Stimulated activated CD4-positive, alpha-beta T cell treated with anti-CD3 and anti-CD28 coated beads, Interleukin-1b, Interleukin-23, amount 100 ng/mL, for 24 hours (primary cell): ENCODE results near the gene FAM193B.
A peak's percentile ranks its signal among the peaks of the same experiment; 100 is the strongest.
"Not testable (repeated sequence)": the region's sequence is repeated elsewhere in the genome, so short reads cannot be mapped to it uniquely, and the experiment has no call there.

Source experiments
- DNase-seq, 4 experiments: peaks; one replicate each; pipeline ENCODE4 v3.0.0-alpha.2; 2020; ENCODE audit warnings: low read depth in 4 of 4, low spot score in 1 of 4

Gene FAM193B

GRCh38 chr5:177578316-177578715, 24.0 kb upstream of the FAM193B start:
- DNase-seq, result no peak

- DNase-seq, result no peak
These were observed 21.8 kb upstream of the FAM193B start for GRCh38 chr5:177576169-177576568.

GRCh38 chr5:177575488-177575887, 21.1 kb upstream of the FAM193B start:
- no peak for DNase-seq

DNA sequence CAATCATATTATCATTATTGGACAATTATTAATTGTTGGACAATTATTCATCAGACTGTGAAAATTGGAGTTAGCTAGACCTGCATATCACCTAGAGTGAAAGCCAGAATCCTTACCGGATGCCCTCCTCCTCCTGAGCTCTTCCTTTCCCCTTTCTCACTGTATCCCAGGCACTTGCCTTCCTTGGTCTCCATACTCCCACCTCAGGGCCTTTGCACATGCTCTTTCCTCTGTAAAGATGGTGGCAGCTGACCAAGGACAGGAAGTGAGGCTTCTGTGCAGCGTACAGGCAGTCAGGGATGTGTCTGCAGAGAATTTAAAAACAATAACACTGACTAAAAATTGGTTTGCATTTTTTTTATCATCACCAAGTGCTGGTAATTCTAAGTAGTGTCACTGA, 15.5 kb upstream of the FAM193B start:
- no peak for DNase-seq

- no peak for DNase-seq
These were observed 14.0 kb upstream of the FAM193B start for GRCh38 chr5:177568326-177568725.

DNA sequence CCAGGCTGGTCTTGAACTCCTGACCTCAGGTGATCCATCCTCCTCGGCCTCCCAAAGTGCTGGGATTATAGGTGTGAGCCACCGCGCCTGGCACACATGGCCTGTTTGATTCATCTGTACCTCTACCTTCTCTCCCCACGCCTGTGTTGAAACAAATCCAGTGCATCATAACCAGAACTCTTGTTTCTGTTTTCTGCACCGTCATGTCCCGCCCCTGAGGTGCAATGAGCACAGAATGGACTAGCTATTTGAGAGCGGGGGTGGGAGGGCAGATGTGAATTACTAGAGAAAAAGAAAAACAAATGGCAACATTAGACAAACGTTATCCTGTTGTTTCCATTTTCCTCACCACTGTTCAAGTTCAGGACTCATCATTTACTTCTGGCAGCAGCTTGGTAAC, 10.7 kb upstream of the FAM193B start:
- no peak for DNase-seq

- not testable (repeated sequence) for DNase-seq
These were observed 5.1 kb upstream of the FAM193B start for GRCh38 chr5:177559446-177559941.

DNA sequence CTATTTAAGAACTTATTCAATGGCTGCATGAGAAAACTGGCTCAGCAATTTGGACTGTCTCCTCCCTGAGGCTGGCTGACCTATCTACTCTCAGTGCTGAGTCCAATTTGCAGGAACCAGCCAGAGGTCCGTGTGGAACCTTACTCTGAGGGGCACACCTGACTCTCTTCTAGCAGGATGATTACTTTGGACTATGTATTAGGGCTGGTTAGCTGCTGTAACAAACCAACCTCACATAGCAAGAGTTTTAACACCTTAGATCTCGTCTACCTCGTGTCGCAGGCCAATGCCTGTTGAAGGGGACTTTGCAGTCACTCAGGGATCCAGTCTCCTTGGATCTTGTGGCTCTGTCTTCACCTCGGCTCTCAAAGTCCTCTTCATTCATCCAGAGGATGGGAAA, 3.4 kb upstream of the FAM193B start:
- no peak for DNase-seq

DNA sequence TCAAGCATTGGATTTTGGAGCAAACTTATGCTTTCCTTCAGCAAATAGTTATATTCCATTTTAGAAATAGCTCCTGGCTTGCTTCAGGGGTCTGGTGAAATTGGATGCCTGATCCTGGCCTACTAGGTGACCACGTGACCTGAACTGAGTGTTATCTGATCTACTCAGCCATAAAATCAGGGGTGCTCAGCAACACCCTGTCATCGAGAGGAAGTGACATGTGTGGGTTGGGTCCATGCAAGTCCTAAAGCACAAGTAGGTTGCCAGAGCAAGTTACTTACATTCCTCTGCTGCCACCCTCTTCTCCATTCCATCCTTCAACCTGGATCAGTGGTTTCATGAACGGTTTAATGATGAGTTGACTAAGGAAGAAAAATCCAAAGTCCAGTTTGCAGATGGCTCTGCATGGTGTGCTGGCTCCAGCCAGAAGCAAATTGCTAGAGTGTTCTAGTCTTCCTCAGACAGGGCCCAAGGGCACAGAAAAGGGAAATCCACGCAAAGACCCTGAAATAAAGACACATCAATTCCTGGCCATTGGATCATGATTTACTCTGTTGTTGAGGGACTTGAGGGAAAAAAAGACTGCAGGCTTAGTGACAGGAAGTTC, 2.8 kb upstream of the FAM193B start:
- no peak for DNase-seq

- no peak for DNase-seq
These were observed 1.3 kb upstream of the FAM193B start for GRCh38 chr5:177555665-177556064.

DNA sequence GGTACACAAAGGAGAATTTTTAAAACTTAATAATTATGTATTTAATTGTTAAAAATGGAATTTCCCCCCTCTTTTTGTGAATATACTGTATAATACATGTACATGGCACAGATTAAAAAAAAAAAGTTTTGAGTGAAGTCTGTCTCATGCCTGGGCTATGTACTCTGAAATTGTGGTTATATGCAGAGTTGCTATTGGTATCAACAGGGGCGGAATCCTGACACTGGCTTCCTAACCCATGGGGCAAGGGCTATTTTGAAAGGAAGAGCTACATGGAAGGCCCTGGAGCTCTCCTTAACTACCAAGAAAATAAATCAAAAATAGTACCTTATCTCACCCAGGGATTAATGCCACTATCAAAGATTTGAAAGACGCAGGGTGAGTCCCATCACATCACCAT, 865 bp upstream of the FAM193B start:
- DNase-seq, result no peak

DNA sequence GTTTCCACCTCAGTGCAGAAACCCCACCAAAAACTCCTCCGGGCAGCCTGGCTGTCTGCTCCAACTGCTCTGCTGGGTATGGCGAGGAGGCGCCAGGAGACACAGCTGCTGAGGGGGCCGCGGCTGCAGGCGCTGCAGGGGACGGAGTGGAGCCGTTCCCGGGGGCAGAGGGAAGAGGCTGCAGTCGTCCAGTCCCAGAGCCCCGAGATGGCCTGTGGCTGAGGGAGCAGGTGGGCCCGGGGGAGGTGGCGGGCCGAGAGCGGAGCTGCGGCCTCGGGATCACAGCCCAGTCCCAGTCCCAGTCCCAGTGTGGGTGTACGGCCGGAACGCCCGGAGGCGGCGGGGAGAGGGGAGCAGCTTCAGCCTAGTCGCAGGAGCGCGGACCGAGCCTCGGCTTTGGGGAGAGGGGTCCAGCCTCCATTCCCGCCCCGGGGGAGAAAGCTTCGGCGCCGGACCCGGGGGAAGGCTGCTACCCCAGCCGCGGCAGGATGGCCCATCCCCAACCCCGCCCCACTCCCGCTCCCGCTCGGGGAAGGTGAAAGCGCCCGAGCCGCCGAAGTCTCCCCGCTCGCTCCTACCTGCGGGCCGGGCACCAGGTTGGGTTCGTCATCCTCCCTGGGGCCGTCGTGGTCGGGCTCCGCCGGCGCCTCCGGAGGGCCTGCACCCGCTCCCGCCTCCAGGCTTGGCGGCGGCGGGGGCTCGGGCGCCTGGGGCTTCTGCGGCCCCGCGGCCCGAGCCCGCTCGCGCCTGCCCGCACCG, 513 bp downstream of the FAM193B start:
- DNase-seq, result peak in 2 of 4 experiments; percentile 16 to 28

GRCh38 chr5:177552839-177553455, 1.4 kb downstream of the FAM193B start:
- DNase-seq, result no peak

DNA sequence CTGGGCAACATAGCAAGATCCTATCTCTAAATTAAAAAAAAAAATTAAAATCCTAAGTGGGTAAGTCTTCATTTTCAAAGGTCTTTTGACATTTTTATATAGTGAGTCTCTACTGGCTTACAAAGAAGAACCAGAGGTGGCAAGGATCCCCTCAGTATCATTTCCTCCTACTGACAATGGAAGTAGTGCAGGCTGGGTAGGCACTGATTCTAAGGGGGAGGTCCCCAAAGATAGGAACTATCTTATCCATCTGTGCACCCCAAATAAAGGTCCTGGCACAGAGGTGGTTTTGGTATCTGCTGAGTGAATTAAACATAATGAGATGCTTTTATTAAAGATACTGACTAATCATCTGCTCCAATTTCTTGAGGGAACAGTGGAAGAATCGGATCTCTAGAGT, 4.2 kb downstream of the FAM193B start:
- DNase-seq, result no peak

GRCh38 chr5:177548495-177548894, 5.9 kb downstream of the FAM193B start:
- DNase-seq, result no peak

DNA sequence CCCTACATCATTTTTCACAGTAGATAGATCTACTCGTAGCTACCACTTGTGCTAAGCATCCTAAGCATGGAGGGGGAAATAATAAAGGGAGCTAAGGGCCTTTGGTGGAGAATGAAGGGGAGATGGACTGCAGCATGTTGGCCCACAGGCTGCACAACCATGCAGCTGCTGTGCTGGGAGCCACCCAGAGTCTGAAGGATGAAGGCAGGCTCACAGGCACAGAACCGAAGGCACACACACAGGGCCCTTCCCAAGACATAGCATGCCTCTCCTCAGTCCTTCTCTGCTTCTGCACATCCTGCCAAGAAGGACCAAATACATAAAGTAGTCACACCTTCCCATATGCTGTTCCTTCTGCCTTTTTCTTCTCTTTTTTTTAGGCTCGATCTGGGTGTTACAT, 6.6 kb downstream of the FAM193B start:
- no peak for DNase-seq

GRCh38 chr5:177546258-177546741, 8.1 kb downstream of the FAM193B start:
- DNase-seq, result no peak

DNA sequence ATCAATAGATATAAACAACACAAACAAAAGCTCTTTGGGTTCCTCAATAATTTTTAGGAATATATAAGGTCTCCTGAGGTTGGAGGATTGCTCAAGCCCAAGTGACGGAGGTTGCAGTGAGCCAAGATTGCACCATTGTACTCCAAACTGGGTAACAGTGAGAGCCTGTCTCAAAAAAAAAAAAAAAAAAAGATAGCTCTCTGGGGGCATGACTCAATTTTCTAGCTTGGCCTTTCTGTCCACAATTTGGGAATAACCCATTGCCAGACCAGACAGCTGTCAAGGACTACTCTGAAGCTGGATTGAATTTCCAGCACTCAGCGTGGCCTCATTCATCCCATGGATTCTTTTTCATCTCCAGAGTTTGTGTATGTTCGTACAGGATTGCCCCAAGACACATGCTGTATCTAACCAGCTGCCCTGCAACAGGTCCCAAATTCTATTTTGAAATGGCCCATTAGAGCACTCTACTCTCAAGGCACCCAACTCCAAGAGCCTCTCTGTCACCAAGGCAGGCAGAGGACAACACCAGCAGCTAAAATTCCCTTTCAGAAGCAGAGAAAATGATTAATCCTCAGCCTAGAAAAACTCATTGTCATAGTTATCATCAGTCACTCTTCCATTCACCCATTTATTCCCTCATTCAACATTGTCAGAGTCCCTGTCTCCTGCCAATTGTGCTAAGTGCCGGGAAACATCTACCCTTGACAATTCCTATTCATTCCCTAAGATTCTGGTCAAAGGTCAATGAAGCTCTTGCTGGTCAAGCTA, 8.7 kb downstream of the FAM193B start:
- no peak for DNase-seq

GRCh38 chr5:177542816-177543465, 11.4 kb downstream of the FAM193B start:
- DNase-seq, result no peak

GRCh38 chr5:177540438-177540837, 13.9 kb downstream of the FAM193B start:
- DNase-seq, result no peak

DNA sequence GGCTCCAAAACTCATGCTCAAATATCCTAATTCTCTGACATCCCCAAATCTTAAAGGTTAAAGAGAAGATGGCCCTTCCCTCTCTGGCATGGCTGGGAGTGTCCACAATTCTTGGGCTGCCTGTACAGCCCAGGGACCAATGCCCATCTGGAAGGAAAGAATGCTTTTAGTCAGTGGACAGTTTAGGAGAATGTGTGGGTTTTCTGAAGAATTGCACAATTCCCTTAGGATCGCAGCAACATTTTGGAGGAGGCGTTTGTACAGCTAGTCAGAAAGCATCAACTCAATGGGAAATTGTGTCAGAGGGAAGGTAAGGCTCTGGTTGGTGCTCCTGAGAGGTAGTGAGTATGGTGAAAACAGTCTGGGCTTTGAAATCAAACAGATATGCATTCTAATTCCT, 15.0 kb downstream of the FAM193B start:
- DNase-seq, result no peak
